GM18499 (cell line): Measurements from ENCODE around the gene AATK.

ENCODE experiments used
- ATAC-seq: cut with Tn5 transposase; IDR thresholded peaks from one replicate; pipeline ENCODE4 v1.9.1; 2021; ENCODE audit warnings: moderate number of reproducible peaks; ENCODE audit not compliant: insufficient read depth, unreplicated experiment

AATK gene, protein sequence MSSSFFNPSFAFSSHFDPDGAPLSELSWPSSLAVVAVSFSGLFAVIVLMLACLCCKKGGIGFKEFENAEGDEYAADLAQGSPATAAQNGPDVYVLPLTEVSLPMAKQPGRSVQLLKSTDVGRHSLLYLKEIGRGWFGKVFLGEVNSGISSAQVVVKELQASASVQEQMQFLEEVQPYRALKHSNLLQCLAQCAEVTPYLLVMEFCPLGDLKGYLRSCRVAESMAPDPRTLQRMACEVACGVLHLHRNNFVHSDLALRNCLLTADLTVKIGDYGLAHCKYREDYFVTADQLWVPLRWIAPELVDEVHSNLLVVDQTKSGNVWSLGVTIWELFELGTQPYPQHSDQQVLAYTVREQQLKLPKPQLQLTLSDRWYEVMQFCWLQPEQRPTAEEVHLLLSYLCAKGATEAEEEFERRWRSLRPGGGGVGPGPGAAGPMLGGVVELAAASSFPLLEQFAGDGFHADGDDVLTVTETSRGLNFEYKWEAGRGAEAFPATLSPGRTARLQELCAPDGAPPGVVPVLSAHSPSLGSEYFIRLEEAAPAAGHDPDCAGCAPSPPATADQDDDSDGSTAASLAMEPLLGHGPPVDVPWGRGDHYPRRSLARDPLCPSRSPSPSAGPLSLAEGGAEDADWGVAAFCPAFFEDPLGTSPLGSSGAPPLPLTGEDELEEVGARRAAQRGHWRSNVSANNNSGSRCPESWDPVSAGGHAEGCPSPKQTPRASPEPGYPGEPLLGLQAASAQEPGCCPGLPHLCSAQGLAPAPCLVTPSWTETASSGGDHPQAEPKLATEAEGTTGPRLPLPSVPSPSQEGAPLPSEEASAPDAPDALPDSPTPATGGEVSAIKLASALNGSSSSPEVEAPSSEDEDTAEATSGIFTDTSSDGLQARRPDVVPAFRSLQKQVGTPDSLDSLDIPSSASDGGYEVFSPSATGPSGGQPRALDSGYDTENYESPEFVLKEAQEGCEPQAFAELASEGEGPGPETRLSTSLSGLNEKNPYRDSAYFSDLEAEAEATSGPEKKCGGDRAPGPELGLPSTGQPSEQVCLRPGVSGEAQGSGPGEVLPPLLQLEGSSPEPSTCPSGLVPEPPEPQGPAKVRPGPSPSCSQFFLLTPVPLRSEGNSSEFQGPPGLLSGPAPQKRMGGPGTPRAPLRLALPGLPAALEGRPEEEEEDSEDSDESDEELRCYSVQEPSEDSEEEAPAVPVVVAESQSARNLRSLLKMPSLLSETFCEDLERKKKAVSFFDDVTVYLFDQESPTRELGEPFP (N-terminal part only)

DNA sequence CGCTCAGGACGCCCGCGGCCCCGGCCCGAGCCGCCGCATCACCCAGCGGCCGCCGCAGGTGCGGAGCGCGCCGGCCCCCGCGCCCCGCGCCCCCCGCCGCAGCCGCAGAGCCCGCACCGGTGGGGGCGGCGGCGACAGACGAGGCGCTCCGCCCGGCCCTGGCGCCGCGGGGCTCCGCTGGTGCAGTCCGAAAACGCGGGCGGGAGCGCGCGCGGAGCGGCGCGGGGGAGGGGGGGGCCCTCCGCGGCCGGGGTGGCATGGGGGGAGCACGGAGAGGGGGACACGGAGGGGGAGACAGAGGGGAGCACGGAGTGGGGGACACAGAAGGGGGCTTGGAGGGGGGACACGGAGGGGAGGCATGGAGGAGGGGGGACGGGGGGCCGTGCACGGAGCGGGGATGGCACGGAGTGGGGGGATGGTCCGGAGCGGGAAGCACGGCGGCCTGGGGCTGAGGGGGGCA is at the start of gene AATK:
TSS of gene AATK (minus strand) at position 189 of the 460 bp plus-strand sequence. CDS start 229 bp downstream, outside the sequence.
- ATAC-seq, result no peak

DNA sequence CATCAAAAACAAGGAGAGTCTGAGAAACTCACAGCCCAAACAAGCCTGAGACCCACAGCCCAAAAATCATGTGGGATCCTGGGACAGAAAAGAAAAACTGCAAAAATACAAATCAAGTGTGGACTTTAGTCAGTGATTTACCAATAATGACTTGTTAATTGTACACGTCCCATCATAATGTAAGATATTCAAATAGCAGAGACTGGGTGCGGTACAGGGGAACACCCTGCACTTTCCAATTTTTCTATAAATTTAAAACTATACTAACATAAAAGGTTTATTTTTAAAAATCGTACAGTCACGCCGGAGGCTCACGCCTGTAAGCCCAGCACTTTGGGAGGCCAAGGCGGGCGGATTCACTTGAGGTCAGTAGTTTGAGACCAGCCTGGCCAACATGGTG is 48.0 kb upstream of the AATK start:
- no peak for ATAC-seq

DNA sequence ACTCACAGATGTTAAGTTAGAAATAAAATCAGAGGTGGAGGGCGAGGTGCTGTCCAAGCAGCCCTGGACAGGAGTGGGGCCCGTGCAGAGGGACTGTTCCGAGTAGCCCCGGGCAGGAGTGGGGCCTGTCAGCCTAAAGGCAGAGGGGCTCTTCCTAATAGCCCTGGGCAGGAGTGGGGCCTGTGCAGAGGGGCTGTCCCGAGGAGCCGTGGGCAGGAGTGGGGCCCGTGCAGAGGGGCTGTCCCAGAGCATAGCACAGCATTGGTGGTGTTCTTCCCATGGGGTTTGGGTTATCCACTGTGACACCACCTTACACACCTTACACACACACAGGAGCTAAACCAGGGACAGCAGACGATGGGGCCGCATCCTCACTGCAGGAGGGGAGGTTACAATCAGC is 46.3 kb upstream of the AATK start:
- ATAC-seq, result no peak

DNA sequence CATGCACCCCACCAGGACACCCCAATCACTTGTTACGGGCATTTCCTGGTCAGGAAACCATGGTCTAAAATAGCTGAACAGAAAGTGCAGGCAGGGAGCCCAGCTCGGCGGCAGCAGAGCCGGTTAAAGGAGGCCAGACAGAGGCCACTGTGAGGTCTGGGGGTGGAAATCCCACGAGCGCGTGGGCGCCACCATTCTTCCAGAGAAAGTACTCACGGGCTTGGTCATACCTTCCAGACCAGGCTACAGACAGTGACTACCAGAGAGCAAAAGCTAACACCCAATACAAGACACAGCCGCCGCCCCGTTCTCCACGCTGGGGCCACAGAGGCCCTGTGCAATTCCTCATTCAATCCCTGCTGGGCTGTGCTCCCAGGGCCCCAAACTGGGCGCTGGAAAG is 44.8 kb upstream of the AATK start:
- no peak for ATAC-seq

DNA sequence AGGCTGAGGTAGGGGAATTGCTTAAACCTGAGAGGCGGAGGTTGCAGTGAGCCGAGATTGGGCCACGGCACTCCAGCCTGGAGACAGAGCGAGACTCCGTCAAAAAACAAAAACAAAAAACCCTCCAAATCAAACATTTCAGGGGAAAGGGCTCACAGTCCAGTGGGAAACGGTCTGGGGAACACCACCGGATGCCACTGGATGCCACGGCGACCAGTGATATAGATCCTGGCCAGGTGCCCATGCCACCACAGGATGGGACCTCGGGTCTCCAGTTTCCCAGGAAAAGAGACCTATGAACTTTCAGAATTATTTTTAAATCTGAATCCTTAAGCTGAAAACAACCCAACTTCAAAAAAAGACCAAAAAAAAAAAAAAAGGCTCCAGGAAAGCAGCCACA is 44.4 kb upstream of the AATK start:
- ATAC-seq, result no peak

DNA sequence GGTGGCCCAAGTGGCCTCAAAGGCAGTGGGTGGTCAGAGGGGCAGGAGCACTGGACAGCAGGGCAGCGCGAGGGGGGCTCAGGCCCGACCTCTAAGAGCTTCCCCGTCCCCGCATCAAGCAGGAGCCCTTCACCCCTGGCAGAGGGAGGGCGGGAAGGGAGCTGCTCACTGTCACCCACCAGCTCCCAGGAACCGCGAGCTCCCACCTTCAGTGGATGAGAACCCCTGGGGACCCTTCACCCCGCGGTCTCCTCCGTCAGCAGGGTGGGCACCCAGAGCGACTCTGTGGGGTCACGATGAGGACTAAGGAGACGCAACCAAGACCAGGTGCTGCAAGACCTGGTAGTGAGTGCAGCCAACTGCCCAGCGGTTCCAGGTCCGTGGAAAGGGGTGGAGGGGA is 43.1 kb upstream of the AATK start:
- ATAC-seq, result no peak

DNA sequence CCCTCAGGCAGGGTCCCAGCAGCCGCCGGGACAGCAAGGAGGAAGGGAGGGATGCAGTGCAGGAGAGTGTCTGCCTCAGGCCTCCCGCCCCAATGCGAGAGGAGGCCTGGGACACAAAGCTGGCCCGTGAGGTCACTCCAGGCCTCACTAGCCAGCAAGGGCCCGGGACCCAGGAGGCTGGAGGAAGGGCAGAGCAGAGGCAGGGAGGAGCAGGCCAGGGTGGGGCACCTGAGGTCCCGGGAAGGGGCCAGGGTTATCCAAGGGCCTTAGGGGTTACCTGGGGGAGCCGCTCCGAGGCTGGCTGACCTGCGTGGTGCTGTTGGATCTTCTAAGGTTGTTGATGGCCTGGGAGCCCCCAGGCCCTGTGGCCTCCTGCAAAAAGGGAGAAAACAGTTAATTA is 42.6 kb upstream of the AATK start:
- ATAC-seq, result no peak

DNA sequence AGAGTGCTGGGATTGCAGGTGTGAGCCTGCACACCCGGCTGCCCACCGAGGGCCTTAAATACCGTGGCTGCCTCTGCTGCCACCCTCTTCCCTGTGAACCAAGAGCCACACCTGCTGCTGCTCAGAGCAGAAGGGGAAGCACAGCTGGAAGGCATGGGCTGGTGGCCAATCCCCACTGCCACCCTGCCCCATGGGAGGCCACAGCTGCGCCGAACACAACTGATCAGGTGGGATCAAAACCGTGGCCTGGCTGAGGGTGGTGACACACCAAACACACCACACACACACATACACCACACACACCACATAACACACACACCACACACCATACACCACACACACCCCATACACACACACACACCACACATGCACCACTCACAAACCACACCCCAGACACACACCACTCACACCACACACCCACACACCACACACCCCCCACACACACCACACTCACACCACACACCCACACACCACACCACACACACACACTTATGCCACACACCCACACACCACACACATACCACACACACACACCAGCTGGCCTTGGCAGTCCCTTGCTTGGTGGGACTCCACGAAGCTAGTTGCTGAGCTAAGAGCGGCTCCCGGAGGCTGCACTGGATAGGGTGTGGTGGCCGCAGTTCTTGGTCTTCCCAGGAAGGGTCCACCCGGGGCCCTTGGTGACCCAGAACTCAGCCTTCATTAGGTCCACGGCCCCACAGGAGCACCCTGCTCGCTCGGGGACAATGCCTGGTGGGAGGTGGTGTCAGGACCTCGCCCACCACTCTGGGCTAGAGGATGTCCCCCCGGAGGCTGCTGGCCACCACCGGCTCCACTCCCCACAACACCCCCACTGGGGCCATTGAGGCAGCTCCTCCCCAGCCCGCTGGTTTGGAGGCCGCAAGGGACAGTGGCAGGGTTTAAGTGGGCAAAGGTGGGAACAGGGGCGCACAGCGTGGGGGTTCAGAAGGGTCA is 41.9 kb upstream of the AATK start:
- no peak for ATAC-seq

DNA sequence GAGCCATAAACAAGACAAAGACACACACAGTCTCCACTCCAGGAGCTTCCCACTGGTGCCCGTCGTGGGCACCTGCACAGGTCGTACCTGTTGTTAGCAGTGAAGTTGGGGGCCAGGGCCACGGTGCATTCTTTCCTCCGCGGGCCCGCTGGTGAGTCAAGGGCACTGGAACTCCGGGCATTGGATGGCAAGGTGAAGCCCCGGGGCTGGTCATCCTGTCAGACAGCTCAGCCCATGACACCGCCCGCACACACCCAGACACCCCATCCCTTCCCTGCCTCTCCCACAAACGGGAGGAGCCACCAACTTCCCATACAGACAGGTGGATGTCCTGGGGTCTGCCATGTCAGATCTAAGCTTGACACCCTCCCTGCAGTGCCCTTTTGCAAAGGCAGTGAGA is 40.6 kb upstream of the AATK start:
- ATAC-seq, result no peak

DNA sequence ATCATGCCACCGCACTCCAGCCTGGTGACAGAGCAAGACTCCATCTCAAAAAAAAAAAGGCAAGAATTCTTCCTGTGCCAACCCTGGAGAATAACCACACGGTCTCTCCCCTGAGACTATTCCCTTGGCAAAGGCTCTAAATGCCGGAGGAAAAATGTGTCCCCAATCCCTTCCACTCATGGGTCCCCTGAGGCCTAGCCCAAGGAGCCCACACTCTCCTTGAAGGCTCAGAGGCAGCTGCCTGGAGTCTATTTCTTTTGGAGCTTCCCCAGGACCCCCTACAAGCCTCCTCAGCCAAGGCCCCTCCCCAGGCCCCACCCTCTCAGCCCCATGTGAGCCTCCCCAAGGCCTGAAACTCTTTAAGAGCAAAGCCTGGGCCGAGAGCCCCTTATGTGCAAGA is 40.1 kb upstream of the AATK start:
- no peak for ATAC-seq

DNA sequence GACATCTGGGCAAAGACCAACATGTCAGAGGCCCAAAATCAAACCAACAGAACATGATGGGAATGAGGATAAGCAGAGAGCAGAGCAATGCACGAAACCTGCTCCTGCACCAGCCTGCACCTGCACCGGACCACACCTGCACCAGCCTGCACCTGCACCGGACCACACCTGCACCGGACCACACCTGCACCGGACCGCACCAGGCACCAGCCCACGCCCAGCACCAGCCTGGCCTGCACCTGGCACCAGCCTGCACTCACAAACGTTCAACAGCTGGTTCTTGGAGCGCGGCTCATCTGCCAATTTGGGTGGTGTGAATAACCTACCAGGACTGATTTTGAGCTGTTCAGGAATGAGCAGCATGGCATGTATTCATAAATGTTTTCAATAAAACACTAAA is 38.6 kb upstream of the AATK start:
- no peak for ATAC-seq

DNA sequence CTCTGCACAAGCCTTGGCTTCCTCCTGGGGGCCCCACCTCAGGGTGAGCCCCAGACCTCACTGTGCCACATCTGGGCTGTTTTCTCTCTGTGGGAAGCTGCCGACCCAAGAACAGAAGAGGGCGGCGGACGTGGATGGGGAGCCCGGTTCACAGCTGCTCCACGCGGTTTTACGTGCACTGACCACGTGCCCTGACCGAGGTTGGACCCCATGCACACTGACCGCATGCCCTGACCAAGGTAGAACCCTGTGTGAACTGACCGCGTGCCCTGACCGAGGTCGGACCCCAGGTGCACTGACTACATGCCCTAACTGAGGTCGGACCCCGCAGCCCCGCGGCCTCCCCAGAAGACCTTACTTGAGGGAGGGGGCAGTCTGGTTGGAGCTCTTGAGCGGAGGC is 37.1 kb upstream of the AATK start:
- ATAC-seq, result no peak

DNA sequence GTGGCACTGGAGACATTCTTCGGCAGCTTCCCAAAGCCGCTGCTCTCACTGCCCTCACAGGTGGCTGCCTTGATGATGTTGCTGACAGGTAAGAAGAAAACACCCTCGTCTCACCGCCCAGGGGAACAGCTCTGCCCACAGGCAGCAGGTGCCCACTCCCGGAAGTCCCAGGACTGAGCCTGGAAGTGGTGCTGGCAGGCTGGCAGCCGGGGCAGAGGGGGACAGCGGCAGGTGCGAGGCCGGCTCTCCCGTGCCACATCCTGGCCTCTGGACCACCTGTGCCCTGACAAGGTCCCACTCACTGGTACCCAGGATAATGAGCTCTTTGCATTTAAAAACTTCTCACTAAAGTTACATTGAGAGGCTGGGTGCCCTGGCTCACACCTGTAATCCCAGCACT is 36.3 kb upstream of the AATK start:
- ATAC-seq, result no peak

DNA sequence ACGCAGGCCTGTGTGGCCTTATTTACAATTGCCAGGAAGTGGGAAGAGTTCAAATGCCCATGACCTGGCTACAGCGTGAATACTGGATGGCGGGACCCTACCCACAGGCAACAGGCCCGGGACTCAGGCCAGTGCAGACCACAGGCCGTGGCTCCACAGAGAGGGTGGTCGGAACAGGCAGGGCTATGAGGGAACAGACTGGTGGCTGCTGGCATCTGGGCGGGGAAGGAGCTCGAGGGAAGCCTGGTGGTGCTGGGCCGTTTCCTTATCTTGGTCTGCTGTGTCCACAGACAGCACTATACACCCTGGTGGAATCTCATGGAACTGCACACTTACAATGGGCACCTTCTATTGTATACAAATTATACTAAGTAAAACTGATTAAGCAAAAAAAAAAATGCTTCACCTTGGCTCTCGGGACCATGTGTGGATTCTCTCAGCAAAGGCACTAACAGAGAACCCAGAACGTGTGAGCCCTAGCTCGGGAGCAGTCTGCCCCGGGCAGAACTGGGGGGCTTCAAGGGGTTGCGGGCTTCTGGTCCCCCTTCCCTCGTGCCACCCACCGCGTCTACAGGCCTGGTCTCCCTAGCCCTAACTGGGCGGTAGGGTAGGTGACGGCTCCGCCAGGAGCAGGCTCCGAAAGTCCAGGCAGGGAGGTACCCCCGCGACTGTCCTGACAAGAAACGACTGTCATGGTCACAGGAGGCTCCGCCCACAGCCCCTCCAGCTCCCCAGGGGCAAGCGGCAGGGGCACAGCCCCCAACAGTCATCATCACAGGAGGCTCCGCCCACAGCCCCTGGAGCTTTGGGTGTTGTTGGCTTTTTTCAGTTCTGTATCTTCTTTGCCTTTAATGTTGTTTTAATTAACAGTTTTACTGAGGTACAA is 34.9 kb upstream of the AATK start:
- no peak for ATAC-seq

DNA sequence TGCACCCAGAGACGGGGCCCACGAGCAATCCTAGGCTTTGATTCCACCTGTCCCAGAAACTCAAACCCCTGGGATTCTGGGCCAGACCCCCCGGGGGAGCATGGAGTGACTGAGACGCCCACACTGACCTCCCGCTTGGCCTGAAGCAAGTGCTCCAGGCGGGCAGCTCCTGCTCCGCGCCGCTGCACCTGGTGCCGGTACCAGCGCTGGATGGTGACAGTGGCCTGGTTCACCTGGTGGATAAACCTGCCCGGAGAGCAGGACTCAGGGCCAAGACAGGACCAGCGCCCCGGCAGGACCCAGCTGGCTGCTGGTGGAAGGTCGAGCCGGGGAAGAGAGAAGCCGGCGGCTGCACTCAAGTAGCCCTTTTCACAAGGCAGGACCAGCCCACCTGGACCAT is 34.2 kb upstream of the AATK start:
- ATAC-seq, result no peak

DNA sequence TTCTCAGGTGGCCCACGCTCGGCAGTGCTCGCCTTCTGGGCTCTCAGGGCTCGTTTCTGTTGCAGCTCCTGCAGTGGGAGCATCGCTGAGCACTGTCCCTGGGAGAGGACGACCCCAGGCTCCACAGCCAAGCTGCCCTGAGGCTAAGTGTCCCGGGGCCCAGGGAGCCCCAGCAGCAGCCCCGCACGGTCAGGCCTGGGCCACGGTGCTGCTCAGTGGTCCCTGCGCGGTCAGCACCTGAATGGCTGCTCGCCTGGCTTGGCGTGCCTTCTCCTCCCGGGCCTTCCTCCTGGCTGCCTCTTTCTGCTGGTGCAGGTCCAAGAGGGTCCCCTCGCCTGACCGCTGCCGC is 33.4 kb upstream of the AATK start:
- ATAC-seq, result no peak

DNA sequence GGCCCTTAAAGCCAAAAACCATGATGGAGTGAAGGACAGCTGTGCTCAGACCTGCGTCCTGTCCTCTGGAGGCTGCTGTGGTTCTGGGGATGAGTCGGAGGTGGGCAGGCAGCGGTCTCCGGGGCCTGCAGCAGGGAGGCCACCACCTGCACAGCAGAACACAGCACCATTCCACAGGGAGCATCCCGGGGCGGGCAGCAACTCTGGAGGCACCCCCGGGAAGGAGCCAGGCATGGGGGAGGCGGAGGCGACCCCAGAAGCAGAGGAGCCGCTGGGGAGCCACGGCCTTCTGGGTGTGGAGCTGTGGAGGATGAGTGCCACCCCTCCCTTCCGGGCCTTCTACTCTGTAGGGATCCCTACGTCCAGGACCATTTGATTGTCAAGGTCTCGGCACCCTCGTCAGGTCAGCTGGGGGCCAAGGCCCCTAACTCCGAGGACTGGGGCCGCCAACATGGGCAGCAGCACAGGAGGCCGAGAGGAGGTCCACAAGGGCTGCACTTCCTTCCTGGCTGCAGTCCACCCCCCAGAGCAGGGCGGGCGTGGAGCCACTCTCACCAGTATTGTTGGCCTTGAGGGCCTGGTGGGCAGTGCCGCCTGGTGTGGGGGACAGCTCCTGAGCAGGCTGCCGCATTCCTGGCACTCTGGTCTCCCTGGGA is 32.9 kb upstream of the AATK start:
- no peak for ATAC-seq

DNA sequence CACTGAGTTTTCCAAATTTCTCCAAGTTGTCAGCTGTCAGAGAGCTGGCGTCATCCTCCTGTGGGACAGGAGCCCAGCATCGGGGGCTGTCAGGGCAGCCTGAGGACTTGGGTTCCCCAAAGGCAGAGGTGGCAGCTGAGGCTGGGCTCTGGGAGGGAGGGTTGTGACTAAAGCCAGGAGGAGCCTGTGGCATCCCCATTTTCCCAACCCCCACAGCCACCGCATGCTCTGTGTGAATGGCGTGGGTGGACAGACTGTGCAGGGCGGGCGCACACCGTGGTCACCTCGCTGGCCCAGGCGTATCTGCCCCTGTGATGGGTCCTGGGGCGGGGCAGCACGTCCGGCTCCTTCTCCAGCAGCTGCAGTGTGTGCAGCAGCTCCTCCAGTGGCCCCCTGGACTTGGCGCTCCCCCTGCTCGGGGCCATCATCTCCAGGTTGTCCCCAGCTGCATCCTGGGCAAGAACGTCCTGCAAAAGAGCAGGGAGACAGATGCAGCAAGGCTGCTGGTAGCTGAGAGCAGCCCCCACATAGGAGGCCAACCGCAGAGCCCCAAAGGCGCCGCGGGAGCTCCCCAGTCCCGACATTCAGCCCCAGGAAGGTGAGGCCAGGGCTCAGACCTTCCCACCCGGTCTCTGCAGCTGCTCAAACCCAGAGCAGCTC is 31.9 kb upstream of the AATK start:
- ATAC-seq, result no peak
